DLD1 (cell line): ENCODE data around the gene DDX39B.
"Not testable (repeated sequence)": the region's sequence is repeated elsewhere in the genome, so short reads cannot be mapped to it uniquely, and the experiment has no call there.

ENCODE experiments used
- in situ Hi-C: cut with HindIII; loops from 2 replicates; pipeline ENCODE4 v1.10.0; 2017; ENCODE audit warnings: low sequenced_read_pairs

The DDX39B gene

DNA sequence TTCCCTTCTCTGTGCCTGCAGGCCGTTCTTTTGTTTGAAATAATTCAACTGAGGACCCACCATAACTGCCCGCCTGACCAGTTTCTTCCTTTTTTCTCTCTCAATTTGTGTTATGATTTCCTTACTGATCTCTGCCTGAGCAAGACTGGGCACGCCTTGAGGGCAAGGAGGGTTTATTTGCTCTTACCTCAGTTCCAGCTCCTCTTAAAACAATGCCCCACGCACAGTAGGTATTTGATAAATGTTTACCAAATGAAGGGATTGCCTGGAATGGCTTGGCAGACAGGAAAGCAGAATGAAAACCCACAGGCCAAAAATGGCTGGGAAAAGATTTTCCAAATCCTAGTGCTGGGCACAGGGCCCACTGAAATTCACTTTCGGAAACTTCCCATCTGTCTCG is 54.1 kb downstream of the DDX39B start:
- in situ Hi-C loops = not testable (repeated sequence)

- in situ Hi-C loops = not testable (repeated sequence)
These were observed 55.6 kb downstream of the DDX39B start for GRCh38 chr6:31486065-31486837.

- in situ Hi-C loops = no loop called here
These were observed 56.7 kb downstream of the DDX39B start for GRCh38 chr6:31485055-31485454.

DNA sequence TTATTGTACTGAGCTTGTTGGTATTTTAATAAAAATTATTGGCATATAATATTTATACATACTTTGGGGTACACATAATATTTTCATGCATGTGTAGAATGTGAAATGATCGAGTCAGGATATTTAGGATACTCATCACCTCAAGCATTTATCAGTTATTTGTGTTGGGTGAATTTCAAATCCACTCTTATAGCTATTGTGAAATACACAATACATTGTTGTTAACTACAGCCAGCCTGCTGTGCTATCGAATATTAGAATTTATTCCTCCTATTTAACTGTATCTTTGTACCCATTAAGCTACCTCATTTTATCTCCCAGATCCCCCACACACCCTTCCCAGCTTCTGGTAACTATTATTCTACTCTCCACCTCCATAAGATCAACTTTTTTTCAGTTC is 58.4 kb downstream of the DDX39B start:
- in situ Hi-C loops = no loop called here

DNA sequence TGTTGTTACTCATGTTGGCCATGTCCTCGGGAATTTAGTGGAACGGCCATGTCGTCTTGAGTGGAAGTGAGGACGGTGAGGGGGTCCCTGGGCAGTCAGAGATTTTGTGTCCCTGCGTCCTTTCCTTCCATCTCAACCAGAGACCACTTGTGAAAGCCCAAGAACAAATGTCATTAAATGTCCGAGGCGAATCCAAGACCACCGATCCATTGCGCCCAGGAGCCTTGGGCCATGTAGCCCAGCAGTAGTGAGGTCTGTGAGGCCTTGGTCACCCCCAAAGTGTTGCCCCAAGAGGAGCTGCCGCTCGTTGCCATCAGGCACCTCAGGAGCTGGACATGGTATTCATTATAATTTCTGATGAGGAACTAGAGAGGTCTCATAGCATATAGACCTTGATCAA is 61.2 kb downstream of the DDX39B start:
- in situ Hi-C loops = no loop called here
